GM19193 (cell line): ENCODE results near the gene TEKT1.

ENCODE experiments used
- POLR2A ChIP-seq: IDR thresholded peaks from 4 replicates; pipeline ENCODE4 v1.6.1; 2011; ENCODE audit not compliant: insufficient read depth, insufficient read length; ENCODE audit errors: extremely low read depth

The TEKT1 gene

GRCh38 chr17:6831661-6832263, at the start of gene TEKT1:
TSS of gene TEKT1 (minus strand) at chr17:6831729. CDS start at chr17:6830376, 1,353 bp downstream.
- TF ChIP-seq POLR2A = no peak

GRCh38 chr17:6872936-6873335, 41.4 kb upstream of the TEKT1 start:
- TF ChIP-seq POLR2A = no peak

- TF ChIP-seq POLR2A = no peak
These were observed 39.3 kb upstream of the TEKT1 start for GRCh38 chr17:6870841-6871240.

- TF ChIP-seq POLR2A = no peak
These were observed 37.1 kb upstream of the TEKT1 start for GRCh38 chr17:6868582-6868981.

GRCh38 chr17:6867849-6868248, 36.3 kb upstream of the TEKT1 start:
- TF ChIP-seq POLR2A = no peak

GRCh38 chr17:6862825-6863224, 31.3 kb upstream of the TEKT1 start:
- TF ChIP-seq POLR2A = no peak

GRCh38 chr17:6862122-6862521, 30.6 kb upstream of the TEKT1 start:
- no peak for TF ChIP-seq POLR2A

- no peak for TF ChIP-seq POLR2A
These were observed 26.4 kb upstream of the TEKT1 start for GRCh38 chr17:6857904-6858303.

- no peak for TF ChIP-seq POLR2A
These were observed 25.8 kb upstream of the TEKT1 start for GRCh38 chr17:6857336-6857735.

- TF ChIP-seq POLR2A = no peak
These were observed 24.5 kb upstream of the TEKT1 start for GRCh38 chr17:6856051-6856450.

GRCh38 chr17:6853764-6854442, 22.4 kb upstream of the TEKT1 start:
- TF ChIP-seq POLR2A = peak; percentile 54

- no peak for TF ChIP-seq POLR2A
These were observed 11.8 kb upstream of the TEKT1 start for GRCh38 chr17:6843241-6843880.

- TF ChIP-seq POLR2A = no peak
These were observed 1.0 kb downstream of the TEKT1 start for GRCh38 chr17:6830383-6830986.

GRCh38 chr17:6823011-6823442, 8.5 kb downstream of the TEKT1 start:
- TF ChIP-seq POLR2A = no peak

- no peak for TF ChIP-seq POLR2A
These were observed 12.6 kb downstream of the TEKT1 start for GRCh38 chr17:6818938-6819337.

GRCh38 chr17:6815775-6816174, 15.8 kb downstream of the TEKT1 start:
- TF ChIP-seq POLR2A = no peak

GRCh38 chr17:6812295-6812694, 19.2 kb downstream of the TEKT1 start:
- no peak for TF ChIP-seq POLR2A

- no peak for TF ChIP-seq POLR2A
These were observed 20.0 kb downstream of the TEKT1 start for GRCh38 chr17:6811510-6811909.
